CD4-positive, alpha-beta T cell treated with Interleukin-1 beta for 1 hour (primary cell): ENCODE data around the gene LRRC58.
"Not testable (repeated sequence)": the region's sequence is repeated elsewhere in the genome, so short reads cannot be mapped to it uniquely, and the experiment has no call there.

Experiments used
- DNase-seq, 2 donors: peaks; one replicate each; pipeline ENCODE4 v3.0.0-alpha.2; 2020 to 2022

LRRC58 gene

GRCh38 chr3:120348991-120349854 is at the start of gene LRRC58:
Gene LRRC58, minus strand, starts transcription at chr3:120349354. Its CDS starts 111 bp downstream, at chr3:120349243.
- peak; percentile 89 for DNase-seq

GRCh38 chr3:120396469-120396868 is 47.3 kb upstream of the LRRC58 start:
- DNase-seq, result no peak

GRCh38 chr3:120394347-120394746 is 45.2 kb upstream of the LRRC58 start:
- DNase-seq, result no peak

GRCh38 chr3:120393761-120394160 is 44.6 kb upstream of the LRRC58 start:
- no peak for DNase-seq

- no peak for DNase-seq
Measured at GRCh38 chr3:120393243-120393642, 44.1 kb upstream of the LRRC58 start.

DNA sequence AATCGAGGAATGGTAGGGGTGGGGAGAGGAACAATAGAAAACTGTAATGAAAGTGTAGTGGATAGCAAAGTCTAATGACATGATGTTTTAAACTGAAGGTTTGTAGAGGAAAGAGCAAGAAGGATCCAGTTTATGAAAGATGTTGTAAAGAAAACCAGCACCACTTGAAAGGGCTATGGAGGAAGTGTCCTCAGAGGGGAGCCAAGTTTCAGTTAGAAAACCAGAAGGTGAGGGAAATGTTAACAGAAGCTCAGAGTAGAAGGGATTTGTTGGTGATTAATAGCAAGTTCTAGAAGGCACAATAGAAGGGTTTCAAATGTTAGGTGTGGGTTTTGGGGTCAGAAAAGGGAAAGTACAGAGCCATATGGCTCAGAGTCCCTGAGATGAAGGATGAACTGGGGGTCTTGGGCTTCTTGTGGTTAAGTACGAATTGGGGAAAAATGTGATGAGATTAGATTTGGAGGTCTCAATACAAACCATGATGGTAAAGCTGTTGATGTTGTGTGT is 33.8 kb upstream of the LRRC58 start:
- no peak for DNase-seq

GRCh38 chr3:120381503-120381902 is 32.3 kb upstream of the LRRC58 start:
- no peak for DNase-seq

GRCh38 chr3:120377948-120378347 is 28.8 kb upstream of the LRRC58 start:
- not testable (repeated sequence) for DNase-seq

- no peak for DNase-seq
Measured at GRCh38 chr3:120370463-120370862, 21.3 kb upstream of the LRRC58 start.

DNA sequence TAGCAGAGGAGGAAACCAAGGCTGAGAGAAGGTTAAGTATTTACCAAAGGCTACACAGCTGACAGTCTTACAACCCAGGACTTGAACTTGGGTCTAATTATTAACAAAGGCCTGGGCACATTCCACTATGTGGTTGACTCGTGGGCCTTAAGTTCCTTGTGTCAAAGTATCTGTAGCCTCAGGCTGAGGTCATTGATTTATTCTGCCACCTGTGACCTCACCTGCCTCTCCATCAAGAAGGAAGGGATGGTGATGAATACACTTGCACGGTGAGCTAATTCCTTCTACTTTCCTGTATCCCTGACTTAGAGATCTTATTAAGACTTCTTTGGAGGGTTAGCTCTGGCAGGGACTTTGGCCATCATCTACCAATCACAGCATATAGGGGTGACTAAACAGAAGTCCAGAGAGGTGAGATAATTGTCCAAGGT is 19.9 kb upstream of the LRRC58 start:
- DNase-seq, result no peak

GRCh38 chr3:120368172-120368571 is 19.0 kb upstream of the LRRC58 start:
- DNase-seq, result no peak

DNA sequence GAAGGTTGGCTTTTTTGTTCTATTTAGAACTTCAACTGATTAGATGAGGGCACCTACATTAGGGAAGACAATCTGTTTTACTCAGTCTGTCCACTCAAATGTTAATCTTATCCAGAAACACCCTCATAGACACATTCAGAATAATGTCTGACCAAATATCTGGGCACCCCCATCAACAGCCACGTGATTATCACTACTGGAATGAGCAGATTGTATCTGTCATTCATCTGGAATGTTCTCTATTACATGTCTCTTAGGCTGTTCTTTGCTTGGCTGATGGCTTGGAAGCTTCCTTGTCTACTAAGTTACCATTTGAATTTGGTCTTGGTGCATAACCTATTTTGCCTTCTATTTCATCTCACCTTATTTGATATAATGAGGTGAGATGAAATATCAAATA is 15.7 kb upstream of the LRRC58 start:
- DNase-seq, result no peak

DNA sequence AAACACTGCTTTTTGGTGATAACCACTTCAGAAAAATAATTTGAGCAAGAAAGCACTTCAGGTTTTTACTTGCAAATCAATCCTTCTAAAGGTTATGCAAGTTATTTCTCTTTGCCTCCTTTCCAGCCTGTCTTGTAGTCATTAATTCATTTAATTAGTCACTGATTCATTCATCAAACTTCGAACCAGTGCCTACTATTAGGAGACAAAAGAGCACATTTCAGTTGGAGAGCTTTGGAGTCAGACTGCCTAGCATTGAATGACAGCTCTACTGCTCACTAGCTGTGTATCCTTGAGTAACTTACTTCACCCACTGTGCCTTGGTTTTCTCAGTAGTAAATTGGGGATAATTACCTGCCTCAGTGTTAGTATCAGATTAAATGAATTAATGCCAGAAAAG is 14.9 kb upstream of the LRRC58 start:
- no peak for DNase-seq

DNA sequence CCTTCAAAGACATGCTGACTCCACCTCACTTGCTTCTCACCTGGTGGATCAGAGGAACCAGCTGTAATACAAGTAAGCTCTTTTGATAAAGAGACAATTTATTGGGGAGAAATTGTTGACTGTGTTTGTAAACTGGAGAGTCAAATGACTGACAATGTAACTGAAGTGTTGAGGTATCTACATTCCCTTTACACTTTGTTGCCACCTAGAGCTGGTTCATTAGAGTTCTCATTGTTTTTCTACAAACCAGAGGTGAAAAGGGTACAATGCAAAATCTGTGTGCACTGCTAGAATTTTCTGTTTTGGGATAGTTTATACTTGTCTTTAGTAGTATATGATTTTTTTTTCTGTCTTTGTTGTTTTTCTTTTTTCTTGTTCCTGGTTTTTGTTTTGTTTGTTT is 8.7 kb upstream of the LRRC58 start:
- DNase-seq, result no peak

DNA sequence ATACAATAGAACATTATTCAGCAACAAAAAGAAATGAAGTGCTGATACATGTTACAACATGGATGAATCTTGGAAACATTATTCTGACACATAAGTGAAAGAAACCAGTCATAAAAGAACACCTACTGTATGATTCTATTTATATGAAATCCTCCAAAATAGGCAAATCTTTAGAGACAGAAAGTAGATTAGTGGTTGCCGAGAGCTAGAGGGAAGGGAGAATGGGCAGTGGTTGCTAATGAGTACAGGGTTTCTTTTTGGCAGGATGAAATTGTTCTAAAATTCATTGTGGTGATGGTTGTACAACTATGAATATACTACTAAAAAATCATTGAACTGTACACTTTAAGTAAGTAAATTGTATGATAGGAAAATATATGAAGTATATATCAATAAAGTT is 6.3 kb upstream of the LRRC58 start:
- no peak for DNase-seq

DNA sequence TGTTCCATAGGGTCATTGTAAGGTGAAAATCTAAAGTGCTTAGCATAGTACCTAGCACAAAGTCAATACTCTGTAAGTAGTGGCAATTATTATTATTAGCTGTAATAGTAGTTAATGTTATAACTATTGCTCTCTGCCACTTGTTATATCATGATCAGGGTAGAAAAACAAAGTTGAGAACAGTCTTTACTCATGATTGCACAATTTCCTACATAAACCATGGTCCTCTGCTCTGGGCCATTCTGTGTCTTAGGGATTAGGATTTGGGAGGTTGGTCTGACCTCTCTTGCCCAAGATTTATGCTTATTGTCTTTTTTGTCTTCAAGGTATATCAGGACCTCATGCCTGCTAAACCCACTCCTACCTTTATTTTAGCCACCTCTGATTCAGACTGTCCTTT is 4.3 kb upstream of the LRRC58 start:
- no peak for DNase-seq

DNA sequence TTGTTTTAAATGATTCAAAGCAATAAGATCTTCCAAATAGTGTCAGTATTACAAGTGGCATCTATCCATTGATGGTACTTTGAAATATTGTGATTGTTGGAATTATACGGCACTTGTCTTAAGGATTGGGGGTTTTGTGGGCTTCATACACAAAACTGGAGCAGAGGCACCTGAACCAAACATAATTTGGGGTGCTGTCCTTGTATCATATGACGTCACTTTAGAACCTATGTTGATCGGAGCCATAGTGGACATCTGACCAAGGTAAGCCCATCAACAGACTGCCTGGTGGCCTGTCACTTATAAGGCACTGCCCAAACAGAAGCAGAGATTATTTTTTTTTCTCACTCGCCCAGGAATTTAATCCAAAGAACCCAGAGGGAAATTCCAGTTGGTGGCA is 2.9 kb upstream of the LRRC58 start:
- DNase-seq, result no peak

GRCh38 chr3:120350401-120350941 is 1.3 kb upstream of the LRRC58 start:
- no peak for DNase-seq

DNA sequence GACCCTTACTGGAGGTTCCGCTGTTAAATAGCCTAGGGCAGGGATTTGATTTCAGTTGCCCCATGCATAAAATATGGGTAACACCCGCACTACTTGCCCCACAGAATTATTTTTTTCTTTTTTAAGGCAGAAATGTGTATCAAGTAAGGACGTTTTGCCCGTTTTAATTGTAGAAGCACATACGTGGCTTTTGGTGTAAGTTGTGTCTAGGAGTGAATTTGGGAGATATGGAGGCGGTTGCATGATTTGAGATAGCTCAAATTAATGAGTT is 636 bp upstream of the LRRC58 start:
- no peak for DNase-seq

- peak in 1 of 2 donors; percentile 51 for DNase-seq
Measured at GRCh38 chr3:120348065-120348990, 826 bp downstream of the LRRC58 start.

- peak in 1 of 2 donors; percentile 51 for DNase-seq
Measured at GRCh38 chr3:120344349-120344748, 4.8 kb downstream of the LRRC58 start.

DNA sequence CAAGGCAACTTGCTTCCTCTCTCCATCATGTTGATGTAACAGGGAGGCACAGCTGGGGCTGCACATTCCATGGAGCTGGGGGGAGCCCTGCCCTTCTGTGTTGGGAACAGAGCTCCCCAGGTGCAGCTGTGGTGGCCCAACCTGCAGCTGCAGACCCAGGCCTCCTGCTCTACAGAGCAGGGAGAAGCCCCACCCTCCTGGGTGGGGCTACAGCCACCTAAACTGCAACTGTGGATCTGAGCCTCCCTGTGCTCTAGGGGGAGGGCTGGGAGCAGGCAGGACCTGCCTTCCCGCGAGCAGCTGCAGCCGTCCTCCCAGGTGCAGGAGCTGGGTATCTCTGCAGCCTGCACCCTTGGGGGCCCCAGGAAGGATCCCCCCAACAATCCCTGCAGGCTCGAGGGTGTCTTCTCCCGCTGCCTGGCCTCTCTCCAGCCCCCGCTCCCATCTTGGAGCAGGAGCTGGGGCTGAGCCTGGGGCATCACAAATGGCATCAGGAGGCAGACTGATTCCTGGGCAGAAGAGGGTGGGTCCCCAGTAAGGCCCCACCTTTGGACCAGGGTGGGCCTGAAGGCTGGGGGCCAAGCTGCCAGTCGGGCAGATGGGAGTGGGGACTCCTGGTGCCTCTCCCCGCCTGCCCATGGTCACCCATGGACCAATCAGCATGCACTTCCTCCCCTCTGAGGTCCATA is 7.4 kb downstream of the LRRC58 start:
- DNase-seq, result no peak

DNA sequence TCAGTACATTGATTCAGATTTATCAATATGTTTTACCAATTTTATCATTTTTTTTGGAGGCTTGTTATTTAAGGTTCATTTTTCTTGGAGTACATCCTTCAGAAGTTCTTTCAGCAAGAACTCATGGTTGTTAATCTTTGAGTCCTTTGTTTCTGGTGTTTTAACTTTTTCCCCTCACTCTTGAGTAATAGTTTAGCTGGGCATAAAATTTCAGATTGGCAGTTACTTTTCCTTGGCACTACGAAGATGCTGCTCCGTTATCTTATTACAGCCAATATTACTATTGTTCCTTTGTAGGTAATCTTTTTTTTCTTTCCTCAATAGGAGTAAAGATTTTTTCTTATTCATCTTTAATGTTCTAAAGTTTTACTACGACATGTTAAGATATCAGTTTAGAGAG is 9.8 kb downstream of the LRRC58 start:
- DNase-seq, result no peak
